ENCODE measurements around the gene CCDC124. TPM values are rescaled to one million over a fixed set of nuclear protein-coding genes. Genes with fewer than 3 reads are reported as not detected.

CCDC124 gene
- total RNA-seq, 2 experiments from 2014 or later = 26.9 to 28.1 TPM

GRCh38 chr19:17888260-17888659 is 44.6 kb upstream of the CCDC124 start:
- no peaks in the 10 kb centered on the region for H3K4me1 Mint-ChIP-seq (ENCODE audit: low read depth)
- ATAC-seq (ENCODE audit: poor library complexity) (no peak), DNase-seq (no peak)
- no peaks in the 10 kb centered on the region for H3K9me3 Mint-ChIP-seq
- H3K27me3 Mint-ChIP-seq = no peaks in the 10 kb centered on the region
- H3K36me3 Mint-ChIP-seq (ENCODE audit: low read depth) = peaks cover 9% of the 10 kb centered on the region
- TF ChIP-seq, protein P1, sequence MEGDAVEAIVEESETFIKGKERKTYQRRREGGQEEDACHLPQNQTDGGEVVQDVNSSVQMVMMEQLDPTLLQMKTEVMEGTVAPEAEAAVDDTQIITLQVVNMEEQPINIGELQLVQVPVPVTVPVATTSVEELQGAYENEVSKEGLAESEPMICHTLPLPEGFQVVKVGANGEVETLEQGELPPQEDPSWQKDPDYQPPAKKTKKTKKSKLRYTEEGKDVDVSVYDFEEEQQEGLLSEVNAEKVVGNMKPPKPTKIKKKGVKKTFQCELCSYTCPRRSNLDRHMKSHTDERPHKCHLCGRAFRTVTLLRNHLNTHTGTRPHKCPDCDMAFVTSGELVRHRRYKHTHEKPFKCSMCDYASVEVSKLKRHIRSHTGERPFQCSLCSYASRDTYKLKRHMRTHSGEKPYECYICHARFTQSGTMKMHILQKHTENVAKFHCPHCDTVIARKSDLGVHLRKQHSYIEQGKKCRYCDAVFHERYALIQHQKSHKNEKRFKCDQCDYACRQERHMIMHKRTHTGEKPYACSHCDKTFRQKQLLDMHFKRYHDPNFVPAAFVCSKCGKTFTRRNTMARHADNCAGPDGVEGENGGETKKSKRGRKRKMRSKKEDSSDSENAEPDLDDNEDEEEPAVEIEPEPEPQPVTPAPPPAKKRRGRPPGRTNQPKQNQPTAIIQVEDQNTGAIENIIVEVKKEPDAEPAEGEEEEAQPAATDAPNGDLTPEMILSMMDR (IDR thresholded peaks at IDR 0.05) = no peak
- Histone ChIP-seq H3K9me3 (ENCODE audit: control insufficient read depth in 1 of 2, insufficient read depth in 1 of 2, low read length in 2 of 2) (no peaks in the 10 kb centered on the region), H3K4me1 (ENCODE audit: insufficient read depth, low read length) (no peaks in the 10 kb centered on the region), H3K27ac (ENCODE audit: low read depth in 1 of 2, low read length in 2 of 2) (no peak overlapping the region), H3K4me3 (ENCODE audit: low read length) (no peak overlapping the region), H3K36me3 (ENCODE audit: insufficient read depth, low read length) (no peaks in the 10 kb centered on the region), H3K27me3 (ENCODE audit: control insufficient read depth in 1 of 2, insufficient read depth in 2 of 2, low read length in 2 of 2) (no peaks in the 10 kb centered on the region)
- CTCF ChIA-PET = no interaction called here
- POLR2A ChIA-PET = no interaction called here
- H3K27ac Mint-ChIP-seq = no peak overlapping the region
- intact Hi-C loops (cut with DNase I, micrococcal nuclease) = loop anchor here in 1 of 2 experiments (10.0 kb wide), 1 partner anchor 347 kb away; no protein-coding TSS in a partner anchor
- no peak overlapping the region for H3K4me3 Mint-ChIP-seq

- no peak overlapping the region for H3K27ac Mint-ChIP-seq
- no peak for ATAC-seq (ENCODE audit: poor library complexity)
Observed at GRCh38 chr19:17889609-17890214, 43.1 kb upstream of the CCDC124 start.

DNA sequence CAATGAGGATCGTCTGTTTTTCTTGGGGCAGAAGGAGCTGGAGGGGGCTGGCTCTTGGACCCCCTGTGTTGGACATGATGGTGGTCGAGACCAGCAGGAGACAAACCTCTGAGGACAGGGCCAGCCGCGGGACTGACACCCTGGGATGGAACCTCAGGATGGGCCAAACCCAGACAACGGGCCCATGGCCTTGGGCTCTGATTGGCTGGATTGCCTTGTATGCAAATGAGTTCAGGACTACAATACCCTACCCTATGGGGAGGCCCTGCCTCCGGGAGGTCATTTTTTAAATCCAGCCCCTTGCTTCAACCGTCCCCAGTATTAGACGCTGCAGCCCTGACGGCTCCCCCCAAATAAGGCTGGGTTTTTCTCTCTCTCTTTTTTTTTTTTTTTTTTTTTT is 39.0 kb upstream of the CCDC124 start:
- CTCF ChIA-PET = interaction anchor here (0.6 kb wide), 1 partner anchor 24 kb away, joined by 6 read pairs; no protein-coding TSS in a partner anchor
- ATAC-seq (ENCODE audit: poor library complexity) = no peak

More at GRCh38 chr19:17889609-17890214, 43.1 kb upstream of the CCDC124 start:
- H3K9me3 ChIP-seq (ENCODE audit: control insufficient read depth in 1 of 2, insufficient read depth in 1 of 2, low read length in 2 of 2) = no peaks in the 10 kb centered on the region
- Mint-ChIP-seq H3K36me3 (ENCODE audit: low read depth) (peaks cover 9% of the 10 kb centered on the region), H3K4me3 (no peak overlapping the region), H3K9me3 (no peaks in the 10 kb centered on the region), H3K4me1 (ENCODE audit: low read depth) (no peaks in the 10 kb centered on the region), H3K27me3 (no peaks in the 10 kb centered on the region)
- intact Hi-C loops (cut with DNase I, micrococcal nuclease) = loop anchor here in 1 of 2 experiments (10.0 kb wide), 1 partner anchor 345 kb away; no protein-coding TSS in a partner anchor
- H3K27me3 ChIP-seq (ENCODE audit: control insufficient read depth in 1 of 2, insufficient read depth in 2 of 2, low read length in 2 of 2) = no peaks in the 10 kb centered on the region
- no peak overlapping the region for H3K4me3 ChIP-seq (ENCODE audit: low read length)
- H3K36me3 ChIP-seq (ENCODE audit: insufficient read depth, low read length) = no peaks in the 10 kb centered on the region
- TF ChIP-seq, protein P1 (IDR thresholded peaks at IDR 0.05) = no peak
- POLR2A ChIA-PET = no interaction called here
- no peak overlapping the region for H3K27ac ChIP-seq (ENCODE audit: low read depth in 1 of 2, low read length in 2 of 2)
- CTCF ChIA-PET = no interaction called here
- no peaks in the 10 kb centered on the region for H3K4me1 ChIP-seq (ENCODE audit: insufficient read depth, low read length)
- peak in 1 of 14 experiments; percentile 15 for DNase-seq

More for the DNA sequence above, 39.0 kb upstream of the CCDC124 start:
- H3K4me3 Mint-ChIP-seq = no peak overlapping the region
- peaks cover 9% of the 10 kb centered on the region for H3K36me3 Mint-ChIP-seq (ENCODE audit: low read depth)
- no peak overlapping the region for H3K27ac Mint-ChIP-seq
- no peaks in the 10 kb centered on the region for H3K4me1 Mint-ChIP-seq (ENCODE audit: low read depth)
- H3K27me3 ChIP-seq (ENCODE audit: control insufficient read depth in 1 of 2, insufficient read depth in 2 of 2, low read length in 2 of 2) = no peaks in the 10 kb centered on the region
- H3K4me3 ChIP-seq (ENCODE audit: low read length) = no peak overlapping the region
- TF ChIP-seq, protein P1 (IDR thresholded peaks at IDR 0.05) = no peak
- no peaks in the 10 kb centered on the region for H3K36me3 ChIP-seq (ENCODE audit: insufficient read depth, low read length)
- DNase-seq = no peak
- no peaks in the 10 kb centered on the region for H3K9me3 Mint-ChIP-seq
- POLR2A ChIA-PET = no interaction called here
- peaks cover 4% of the 10 kb centered on the region for H3K27me3 Mint-ChIP-seq
- intact Hi-C loops (cut with DNase I, micrococcal nuclease) = no loop called here
- no peaks in the 10 kb centered on the region for H3K9me3 ChIP-seq (ENCODE audit: control insufficient read depth in 1 of 2, insufficient read depth in 1 of 2, low read length in 2 of 2)
- H3K27ac ChIP-seq (ENCODE audit: low read depth in 1 of 2, low read length in 2 of 2) = no peak overlapping the region
- H3K4me1 ChIP-seq (ENCODE audit: insufficient read depth, low read length) = no peaks in the 10 kb centered on the region

All from CD4-positive, alpha-beta T cell (primary cell).